Stimulated activated CD8-positive, alpha-beta memory T cell treated with anti-CD3 and anti-CD28 coated beads, Interleukin-15, amount 100 ng/mL, for 1 hour (primary cell): ENCODE results near the gene ZNF582.
"Not testable (repeated sequence)": the region's sequence is repeated elsewhere in the genome, so short reads cannot be mapped to it uniquely, and the experiment has no call there.

Source experiments
- DNase-seq: peaks from one replicate; pipeline ENCODE4 v3.0.0-alpha.2; 2020; ENCODE audit warnings: low read depth

Gene ZNF582

DNA sequence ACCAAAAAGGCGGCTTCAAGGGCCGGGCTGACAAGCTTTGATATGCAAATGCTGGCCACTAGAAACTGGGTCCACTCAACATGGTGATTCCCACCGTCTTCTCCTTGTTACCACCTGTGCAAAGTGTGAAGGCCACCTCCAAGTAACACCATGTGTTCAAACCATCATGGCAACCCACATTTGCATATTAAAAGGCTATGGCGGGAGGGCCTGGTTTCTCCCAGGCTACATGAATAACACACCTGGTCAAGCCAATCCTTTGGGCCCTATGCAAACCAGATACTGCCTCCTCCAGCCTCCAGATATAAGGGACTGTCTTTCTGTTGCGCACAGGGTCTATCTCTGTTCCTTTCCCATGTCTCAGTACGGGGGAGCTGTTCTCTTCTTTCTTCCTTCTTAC is 42.1 kb downstream of the ZNF582 start:
- DNase-seq = no peak

DNA sequence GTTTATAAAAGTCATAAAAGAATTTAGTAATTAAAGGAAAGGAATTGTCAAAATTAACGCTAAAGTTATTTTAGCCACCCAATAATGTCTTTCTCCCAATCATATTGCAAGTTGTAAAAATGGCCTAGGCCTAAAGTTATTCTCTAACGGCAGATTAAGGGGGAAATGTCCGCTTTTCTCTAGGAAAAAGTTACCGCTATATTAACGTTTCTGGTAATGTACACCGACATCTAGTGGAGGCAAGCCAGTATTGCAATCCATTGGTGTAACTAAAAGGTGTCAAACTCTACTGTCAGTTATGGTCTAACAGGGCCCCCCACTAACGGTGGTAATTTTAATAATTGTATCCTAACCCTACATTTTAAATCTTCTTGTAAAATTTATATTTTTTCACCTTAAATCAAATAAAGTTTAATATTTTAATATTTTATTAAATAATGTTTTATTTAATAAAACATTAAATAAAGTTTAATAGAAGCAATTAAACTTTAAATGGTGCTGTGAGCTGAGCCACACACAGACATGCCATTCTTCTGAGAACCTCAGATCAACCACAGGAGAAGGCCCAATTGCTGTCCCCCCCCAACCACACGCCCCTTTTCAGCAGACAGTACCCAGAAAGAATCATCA is 42.8 kb downstream of the ZNF582 start:
- peak; percentile 15 for DNase-seq

DNA sequence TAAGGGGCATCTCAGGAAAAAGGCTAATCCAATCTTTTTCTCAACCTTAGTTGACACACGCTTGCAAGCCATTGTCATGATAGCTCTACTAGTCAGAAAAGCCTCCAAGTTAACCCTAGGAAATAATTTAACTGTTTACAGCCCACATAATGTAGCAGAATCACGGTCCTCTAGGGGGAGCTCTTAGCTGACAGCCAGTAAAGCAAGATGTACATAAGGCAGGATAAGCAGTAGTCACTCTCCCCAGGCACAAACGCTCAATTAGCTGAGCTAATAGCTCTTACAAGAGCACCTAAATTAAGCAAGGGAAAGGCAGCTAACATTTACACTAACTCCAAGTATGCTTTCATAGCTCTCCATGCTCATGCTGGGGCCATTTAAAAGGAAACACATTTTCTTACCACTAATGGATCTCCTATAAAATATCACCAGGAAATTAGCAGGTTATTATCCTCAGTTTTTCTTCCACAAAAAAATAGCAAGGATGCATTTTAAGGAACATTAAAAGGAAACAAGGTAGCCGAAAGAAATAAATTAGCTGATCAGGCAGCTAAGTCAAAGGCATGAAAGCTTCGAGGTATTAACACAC is 45.0 kb downstream of the ZNF582 start:
- no peak for DNase-seq

DNA sequence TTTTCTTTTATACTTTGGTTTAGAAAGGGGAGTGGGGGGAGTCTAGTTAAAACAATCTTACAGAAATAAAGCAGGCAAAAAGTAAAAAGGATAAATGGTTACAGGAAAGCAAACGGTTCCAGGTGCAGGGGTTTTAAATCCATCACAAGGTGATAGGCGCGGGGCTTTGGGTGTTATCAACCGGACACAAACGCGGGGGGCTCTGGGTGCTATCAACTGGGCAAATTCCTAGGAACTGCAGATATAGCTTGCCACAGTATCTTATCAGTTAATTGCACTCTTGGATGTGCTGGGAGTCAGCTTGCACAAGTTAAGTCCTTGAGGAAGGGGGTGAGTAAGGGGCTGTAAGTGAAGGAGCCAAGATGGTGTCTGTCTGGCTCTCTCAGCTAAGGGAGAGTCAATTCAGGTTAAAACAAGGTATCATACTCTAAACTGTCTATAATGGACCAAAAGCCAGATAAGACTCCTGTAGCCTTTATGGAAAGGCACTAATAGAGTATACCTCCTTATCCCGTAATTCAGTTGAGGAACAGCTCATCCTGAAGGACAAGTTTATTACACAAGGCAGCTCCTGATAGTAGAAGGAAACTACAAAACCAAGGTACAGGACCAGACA is 46.1 kb downstream of the ZNF582 start:
- DNase-seq = no peak

DNA sequence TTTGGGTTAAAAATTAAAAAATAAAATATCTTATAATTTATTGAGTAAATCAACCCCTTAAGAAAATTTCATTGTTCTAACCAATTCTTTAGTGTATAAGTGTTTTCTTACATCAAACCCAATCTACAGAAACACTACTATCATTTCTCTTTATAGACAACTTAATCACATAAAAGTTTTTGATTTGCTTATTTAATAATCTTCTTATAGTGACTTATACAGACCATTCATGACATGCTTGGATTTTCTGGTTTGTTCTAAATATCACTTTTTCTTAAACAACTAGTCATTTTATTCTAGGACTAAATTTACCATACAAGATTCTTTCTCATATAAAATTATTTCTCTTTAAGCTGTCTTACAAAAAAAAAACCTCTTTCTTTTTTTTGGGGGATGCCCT is 51.4 kb downstream of the ZNF582 start:
- DNase-seq = no peak

DNA sequence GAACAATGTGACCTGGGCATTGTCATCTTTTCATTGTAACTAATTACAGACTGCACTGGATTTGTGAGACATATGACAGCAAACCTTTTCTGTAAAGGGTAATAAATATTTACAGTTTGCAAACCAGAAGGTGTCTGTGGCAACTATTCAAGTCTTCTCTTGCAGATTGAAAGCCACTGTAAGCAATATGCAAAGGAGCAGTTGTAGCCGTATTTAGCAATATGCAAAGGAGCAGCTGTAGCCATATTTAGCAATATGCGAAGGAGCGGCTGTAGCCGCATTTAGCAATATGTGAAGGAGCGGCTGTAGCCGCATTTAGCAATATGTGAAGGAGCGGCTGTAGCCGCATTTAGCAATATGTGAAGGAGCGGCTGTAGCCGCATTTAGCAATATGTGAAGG is 54.3 kb downstream of the ZNF582 start:
- not testable (repeated sequence) for DNase-seq

DNA sequence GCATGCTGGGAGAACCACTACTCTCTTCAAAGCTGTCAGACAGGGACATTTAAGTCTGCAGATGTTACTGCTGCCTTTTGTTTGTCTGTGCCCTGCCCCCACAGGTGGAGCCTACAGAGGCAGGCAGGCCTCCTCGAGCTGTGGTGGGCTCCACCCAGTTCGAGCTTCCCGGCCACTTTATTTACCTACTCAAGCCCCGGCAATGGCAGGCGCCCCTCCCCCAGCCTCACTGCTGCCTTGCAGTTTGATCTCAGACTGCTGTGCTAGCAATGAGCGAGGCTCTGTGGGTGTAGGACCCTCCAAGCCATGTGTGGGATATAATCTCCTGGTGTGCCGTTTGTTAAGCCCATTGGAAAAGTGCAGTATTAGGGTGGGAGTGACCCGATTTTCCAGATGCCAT is 56.3 kb downstream of the ZNF582 start:
- not testable (repeated sequence) for DNase-seq

DNA sequence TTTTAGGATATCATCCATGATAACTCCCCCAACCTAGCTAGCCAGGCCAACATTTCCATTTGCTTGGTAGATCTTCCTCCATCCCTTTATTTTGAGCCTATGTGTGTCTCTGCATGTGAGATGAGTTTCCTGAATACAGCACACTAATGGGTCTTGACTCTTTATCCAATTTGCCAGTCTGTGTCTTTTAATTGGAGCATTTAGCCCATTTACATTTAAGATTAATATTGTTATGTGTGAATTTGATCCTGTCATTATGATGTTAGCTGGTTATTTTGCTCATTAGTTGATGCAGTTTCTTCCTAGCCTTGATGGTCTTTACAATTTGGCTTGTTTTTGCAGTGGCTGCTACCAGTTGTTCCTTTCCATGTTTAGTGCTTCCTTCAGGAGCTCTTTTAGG is 58.0 kb downstream of the ZNF582 start:
- DNase-seq = not testable (repeated sequence)

DNA sequence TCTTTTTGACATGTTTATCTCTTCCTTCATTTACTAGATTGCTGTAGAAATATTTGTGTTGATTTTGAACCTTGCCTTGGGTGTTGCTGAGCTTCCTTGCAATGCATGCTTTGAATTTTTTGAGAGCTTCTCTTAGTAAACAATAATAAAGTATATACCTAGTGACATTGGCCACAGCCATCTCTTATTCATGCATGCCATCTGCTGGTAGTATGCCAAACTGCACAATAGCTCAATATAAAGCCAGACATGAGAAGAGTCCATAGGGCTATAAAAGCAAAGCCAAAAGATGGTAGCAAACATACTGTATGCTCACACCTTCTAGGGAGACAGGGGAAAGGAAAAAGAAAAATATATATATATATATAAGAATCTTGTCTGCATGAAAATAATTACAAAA is 59.8 kb downstream of the ZNF582 start:
- DNase-seq = peak; percentile 14
